Ishikawa (cell line): ENCODE results near the gene PPM1F.

ENCODE experiments used
- CREB1 ChIP-seq: IDR thresholded peaks from 2 replicates; pipeline ENCODE4 v1.6.1; 2012; ENCODE audit warnings: low read depth
- RAD21 ChIP-seq: IDR thresholded peaks from 2 replicates; pipeline ENCODE4 v1.6.1; 2012; ENCODE audit warnings: low read depth
- TAF1 ChIP-seq: IDR thresholded peaks from 2 replicates; pipeline ENCODE4 v1.6.1; 2012; ENCODE audit warnings: low read depth, mild to moderate bottlenecking

GRCh38 chr22:21984793-21985192 is 32.1 kb upstream of the PPM1F start:
- TF ChIP-seq CREB1 (no peak), TAF1 (no peak), RAD21 (peak; percentile 42)
